ENCODE data around the gene DOCK8.

DOCK8 gene

DNA sequence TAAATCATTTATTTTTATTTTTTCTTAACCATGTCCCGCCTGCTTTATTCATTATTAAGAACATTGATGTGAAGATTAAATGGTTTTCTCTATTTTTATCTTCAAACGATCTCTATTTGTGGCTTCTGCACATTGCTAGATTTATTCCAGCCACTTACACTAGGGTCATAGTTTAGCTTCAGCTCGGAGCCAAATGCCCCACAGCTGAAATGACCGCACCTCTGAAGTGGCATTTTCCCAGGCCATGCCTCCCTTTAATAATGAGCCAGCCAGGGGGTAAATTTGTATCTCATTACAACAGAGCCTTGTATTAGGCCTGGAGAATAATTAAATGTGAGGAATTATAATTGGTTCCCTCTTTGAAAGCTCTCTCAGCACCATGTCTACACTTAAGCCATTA, 89.4 kb downstream of the DOCK8 start:
- in situ Hi-C loops (cut with HindIII; ENCODE audit: low sequenced_read_pairs), result no loop called here

DNA sequence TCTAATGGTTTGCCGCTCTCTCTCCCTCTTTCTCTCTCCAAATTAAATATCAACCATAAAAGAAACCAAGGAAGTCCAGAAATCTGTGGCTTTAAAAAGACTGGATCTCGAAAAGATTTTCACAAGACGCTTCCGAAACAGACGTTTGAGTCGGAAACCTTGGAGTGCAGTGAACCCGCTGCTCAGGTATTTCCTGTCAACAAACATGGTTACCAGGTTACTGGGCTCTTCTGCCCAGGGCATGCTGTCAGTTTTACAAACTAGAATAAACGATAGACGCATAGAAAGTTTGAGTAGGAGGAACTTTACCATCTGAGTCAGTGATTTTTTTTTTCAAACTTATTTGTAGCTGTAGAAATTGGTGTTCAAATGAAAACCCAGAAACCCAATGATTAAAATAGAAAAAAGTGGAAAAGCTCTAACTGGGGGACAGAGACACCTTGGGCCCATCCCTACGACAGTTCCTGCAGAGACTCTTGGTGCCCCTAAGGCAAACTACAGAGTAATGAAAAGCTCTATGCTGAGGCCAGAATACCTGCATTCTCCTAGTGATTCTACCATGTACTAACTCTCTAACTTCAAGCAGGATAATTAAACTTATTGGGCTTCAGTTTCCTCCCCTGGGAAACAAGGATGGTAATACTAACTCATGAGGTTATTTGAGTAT, 90.0 kb downstream of the DOCK8 start:
- in situ Hi-C loops (cut with HindIII; ENCODE audit: low sequenced_read_pairs), result no loop called here

DNA sequence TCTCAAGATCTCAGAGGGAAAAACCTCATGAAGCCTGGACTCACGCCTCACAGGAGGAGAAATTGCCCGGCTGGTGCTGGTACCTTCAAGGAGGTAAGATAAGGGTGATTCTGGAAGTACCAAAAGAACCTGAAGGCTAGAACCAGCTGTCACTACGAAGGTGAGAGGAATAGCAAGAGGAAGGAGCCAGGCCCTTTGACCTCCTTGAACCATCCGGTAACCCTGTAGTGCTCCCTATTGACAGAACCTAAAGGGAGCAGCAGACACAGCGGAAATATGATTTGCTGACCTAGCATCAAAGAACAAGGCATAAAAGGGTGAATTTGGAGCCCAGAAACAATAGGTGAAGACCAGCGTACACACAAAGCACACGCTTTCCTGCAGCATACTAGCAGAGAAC, 92.2 kb downstream of the DOCK8 start:
- in situ Hi-C loops (cut with HindIII; ENCODE audit: low sequenced_read_pairs), result no loop called here

DNA sequence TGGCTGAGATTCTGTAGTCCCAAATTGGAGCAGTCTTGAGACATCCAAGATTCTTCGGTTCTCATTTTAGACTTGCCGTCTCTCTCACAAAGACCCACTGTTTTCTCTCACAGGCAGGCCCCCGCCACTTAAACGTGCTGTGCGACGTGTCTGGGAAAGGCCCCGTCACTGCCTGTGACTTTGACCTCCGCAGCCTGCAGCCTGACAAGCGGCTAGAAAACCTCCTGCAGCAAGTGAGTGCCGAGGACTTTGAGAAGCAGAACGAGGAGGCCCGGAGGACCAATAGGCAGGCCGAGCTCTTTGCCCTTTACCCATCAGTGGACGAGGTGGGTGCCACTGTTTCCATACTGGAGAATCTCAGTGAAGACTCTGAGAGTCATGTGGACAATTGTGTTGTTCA, 97.2 kb downstream of the DOCK8 start:
- in situ Hi-C loops (cut with HindIII; ENCODE audit: low sequenced_read_pairs), result no loop called here

DNA sequence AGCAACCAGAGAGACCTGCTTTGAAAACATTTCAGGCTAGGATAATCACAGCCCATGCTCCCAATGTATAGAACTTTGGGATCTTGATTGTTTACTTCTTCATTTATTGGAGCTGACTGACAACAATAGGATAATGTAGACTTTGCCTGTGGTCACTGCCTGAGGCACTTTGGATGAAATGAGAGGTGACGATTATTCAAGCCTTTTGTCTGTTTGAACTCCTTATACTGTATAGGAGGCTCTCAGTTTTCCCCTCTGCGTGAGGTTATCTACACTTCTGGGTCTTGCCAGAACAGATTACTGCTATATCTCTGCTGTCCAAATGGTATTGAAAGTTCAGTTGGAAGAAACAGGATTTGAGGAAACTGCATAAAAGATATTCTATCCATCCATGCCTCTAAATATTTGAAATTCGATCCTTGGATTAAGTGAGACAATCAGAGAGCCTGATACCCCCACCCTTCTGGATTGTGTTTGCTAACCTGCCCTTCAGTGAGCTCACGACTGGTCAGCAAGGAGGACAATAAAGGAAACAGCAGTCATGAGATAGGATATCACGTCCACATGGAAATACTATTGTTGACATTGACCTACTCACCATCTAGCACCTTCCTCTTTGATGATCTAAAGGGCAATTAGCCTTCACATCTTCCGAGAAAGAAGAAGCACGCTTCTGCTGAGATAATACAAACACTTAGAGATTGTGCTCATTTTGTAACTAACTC, 98.1 kb downstream of the DOCK8 start:
- in situ Hi-C loops (cut with HindIII; ENCODE audit: low sequenced_read_pairs), result no loop called here

DNA sequence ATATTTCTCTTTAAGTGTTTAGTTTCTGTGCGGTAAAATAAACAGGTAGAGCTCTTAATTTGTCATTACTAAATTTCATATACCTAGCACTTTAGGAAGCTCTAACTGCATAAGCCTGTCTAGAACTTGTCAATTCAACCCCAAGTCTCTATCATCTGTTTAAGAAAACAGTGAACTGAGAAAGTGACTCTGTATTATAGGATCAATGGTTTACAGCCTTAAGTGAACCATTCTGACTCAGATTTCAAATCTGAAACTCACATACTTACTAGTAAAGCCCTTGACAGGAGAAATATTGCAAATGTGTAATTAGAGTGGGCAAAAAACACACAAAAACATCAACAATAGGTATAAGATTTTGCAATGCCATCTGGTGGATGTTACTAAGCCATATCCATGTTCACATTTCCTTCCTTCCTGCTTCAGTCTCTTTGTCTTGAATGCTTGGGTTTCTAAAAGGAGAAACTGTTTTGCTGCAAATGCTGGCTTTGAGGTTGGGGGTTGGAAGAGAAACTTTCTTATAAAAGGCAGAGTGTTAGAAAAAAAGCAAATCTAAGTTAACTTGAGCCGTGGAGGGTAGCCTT, 101.8 kb downstream of the DOCK8 start:
- in situ Hi-C loops (cut with HindIII; ENCODE audit: low sequenced_read_pairs), result no loop called here

DNA sequence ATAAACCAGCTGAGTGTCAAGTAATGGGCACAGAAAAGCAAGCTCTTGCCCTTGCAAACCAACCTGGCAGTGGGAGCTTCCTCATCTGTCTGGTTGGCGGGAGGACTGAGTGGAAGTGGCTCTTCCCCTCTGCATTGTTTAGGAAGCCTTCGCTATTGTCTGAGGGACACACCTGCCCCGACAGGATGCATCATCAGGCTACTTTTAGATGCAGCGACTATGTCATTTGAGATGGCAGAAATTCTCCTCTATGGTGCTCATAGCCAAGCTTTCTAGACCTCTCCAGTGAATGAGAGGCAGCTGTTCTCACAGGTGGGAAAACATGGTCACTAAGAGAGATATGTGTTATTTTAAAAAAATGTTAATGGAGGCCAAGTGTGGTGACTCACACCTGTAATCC, 104.0 kb downstream of the DOCK8 start:
- in situ Hi-C loops (cut with HindIII; ENCODE audit: low sequenced_read_pairs), result no loop called here

DNA sequence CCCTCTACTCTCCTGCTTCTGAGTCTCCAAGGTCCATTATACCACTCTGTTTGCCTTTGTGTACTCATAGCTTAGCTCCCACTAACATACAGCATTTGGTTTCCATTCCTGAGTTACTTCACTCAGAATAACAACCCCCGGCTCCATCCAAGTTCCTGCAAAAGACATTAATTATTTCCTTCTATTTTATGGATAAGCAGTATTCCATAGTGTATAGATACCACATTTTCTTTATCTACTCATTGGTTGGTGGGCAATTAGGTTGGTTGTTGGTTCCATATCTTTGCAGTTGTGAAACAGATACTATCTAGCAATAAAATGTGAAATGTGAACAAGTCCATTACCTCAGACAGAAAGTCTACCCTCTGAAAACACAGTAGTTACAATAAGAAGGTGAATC, 110.3 kb downstream of the DOCK8 start:
- in situ Hi-C loops (cut with HindIII; ENCODE audit: low sequenced_read_pairs), result no loop called here

DNA sequence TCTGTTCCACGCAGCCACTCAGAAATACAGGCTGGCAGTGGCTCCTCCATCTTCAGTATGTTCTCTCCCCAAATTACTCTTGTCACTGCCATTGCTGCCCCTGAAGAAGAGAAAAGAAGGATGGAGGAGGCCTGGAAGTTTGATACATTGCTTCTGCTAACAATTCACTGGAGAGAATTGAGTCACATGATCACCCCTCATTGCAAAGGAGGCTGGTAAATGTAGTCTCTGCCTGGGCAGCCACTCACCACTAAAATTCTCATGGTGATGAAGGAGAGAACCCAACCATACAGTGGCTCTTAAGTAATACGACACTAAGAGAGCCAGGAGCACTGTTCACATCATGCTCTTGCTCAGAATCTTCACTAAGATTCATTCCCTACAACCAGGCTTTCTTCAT, 112.0 kb downstream of the DOCK8 start:
- in situ Hi-C loops (cut with HindIII; ENCODE audit: low sequenced_read_pairs), result no loop called here

DNA sequence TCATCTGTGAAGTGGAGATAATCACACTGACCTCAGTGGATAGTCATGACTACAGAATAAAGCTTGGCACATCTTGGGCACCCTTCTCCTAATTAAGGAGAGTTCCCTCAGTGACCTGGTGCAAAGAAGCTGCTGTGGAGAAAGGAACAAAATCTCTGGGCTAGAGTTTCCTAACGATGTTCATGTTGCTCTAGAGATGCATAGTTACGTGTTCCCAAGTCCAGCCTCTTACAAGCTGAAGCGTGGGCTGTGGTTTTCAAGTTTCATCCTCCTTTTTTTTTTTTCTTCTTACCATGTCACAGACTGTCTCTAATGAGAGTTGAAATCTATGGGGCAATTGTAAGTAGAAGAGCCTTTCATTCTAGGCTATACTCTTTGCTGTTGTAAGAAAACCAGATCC, 113.8 kb downstream of the DOCK8 start:
- in situ Hi-C loops (cut with HindIII; ENCODE audit: low sequenced_read_pairs), result no loop called here

DNA sequence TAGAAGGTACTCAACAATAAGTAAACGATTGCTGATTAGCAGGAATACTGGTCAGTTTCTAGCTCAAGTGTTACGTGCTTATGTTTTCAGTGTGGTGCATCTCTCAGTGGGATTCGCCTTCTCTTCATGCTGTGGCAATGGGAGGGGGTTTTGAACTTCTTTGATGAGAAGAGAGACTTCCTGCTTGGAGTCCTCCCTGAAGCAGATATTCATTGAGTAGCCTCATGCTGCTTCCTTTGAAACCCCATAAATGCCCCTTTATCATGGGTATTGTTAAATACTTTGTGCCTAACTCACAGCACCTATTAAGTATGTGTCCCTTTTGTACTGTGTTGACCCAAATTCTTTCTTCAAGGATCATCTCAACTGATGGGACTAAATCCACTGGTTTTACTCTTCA, 116.5 kb downstream of the DOCK8 start:
- in situ Hi-C loops (cut with HindIII; ENCODE audit: low sequenced_read_pairs), result no loop called here

DNA sequence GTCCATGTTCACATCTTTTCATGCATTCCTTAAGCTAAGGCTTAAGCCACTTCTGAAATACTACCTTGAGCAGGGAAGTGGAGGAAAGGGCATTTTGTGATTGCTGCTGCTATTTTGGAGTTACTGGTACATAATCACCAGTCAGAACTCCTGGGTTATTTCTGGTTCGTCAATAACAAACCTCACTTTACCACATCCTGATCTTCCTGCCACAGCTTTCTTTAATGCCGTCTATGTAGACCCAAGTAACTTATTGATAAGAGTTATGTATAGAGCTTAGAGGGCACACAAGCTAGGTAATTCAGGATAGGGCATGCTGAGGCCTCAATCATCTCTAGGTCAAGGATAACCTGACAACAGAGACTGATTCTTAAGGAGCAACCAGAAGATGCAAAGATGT, 120.7 kb downstream of the DOCK8 start:
- in situ Hi-C loops (cut with HindIII; ENCODE audit: low sequenced_read_pairs), result no loop called here

DNA sequence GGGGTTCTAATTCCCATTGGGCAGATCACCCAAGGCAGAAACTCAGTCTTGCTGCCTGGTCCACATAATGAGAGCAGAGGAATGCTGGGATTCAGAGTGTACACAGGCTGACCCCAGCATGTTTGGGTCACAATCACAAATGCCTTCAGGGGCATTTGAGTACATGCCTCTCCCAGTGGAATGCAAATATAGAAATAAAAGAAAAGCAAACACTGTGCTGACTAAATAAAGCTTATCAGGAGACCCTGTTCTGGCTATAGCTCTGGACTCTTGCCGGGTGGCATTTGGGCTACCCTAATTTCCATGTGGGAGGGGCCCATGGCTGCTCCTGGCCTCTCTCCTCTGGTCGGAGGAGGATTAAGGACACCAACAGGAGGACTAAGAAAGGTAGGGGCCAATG, 121.4 kb downstream of the DOCK8 start:
- in situ Hi-C loops (cut with HindIII; ENCODE audit: low sequenced_read_pairs), result no loop called here

DNA sequence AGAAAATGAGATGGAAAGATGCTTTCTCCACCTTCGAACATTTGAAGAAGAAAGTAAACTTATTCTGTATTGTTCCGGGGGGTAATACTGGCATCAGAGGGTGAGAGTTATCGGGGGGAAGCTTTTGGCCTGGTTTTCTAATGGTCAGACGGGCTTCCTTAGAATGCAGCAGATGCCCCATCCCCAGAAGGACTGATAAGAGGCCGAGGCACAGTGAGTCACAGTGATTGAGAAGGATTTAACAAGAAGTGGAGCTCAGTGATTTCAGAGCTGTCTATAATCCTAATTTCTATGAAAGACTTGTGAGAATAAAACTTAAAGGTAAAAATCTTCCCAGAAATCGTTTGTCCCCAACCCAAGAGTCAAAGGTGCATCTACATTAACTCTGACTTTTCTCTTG, 123.9 kb downstream of the DOCK8 start:
- in situ Hi-C loops (cut with HindIII; ENCODE audit: low sequenced_read_pairs), result no loop called here

DNA sequence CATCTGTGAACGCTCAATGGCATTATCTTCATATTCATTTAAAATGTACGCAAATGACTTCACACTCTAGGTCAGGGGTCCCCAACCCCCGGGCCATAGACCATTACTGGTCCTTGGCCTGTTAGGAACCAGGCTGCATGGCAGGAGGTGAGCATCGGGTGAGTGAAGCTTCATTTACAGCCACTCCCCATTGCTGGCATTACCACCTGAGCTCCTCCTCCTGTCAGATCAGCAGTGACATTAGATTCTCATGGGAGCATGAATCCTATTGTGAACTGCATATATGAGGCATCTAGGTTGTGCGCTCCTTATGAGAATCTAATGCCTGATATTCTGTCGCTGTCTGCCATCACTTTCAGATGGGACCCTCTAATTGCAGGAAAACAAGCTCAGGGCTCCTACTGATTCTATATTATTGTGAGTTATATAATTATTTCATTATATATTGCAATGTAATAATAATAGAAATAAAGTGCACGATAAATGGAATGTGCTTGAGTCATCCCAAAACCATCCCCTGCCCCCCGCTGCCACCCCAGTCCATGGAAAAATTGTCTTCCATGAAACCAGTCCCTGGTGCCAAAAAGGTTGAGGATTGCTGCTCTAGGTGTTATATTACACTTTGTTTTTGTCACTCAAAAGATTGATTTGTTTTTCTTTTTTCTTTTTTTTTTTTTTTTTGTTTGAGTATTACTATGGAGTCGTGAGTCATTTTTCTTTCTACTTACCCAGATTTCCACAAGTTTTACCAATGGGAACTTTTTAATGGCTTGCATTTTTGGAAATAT, 127.2 kb downstream of the DOCK8 start:
- in situ Hi-C loops (cut with HindIII; ENCODE audit: low sequenced_read_pairs), result no loop called here

DNA sequence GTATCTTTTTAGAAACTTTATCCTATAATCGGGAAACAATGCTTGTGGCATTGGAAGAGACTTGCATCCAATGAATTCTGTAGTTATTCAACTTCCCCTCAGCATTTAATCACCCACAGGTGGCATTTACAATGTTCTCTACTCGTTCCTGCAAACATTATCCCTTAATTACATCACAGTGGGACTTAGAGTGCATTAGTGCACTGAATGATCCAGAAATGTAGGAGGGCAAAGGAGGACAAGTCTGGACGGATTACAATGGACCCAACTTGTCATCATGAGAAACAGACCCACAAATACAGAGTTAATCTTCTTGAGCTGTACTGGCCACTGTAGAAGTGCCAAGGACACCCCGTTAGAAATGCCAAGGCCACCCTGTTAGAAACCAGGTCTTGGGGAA, 129.1 kb downstream of the DOCK8 start:
- in situ Hi-C loops (cut with HindIII; ENCODE audit: low sequenced_read_pairs), result no loop called here

DNA sequence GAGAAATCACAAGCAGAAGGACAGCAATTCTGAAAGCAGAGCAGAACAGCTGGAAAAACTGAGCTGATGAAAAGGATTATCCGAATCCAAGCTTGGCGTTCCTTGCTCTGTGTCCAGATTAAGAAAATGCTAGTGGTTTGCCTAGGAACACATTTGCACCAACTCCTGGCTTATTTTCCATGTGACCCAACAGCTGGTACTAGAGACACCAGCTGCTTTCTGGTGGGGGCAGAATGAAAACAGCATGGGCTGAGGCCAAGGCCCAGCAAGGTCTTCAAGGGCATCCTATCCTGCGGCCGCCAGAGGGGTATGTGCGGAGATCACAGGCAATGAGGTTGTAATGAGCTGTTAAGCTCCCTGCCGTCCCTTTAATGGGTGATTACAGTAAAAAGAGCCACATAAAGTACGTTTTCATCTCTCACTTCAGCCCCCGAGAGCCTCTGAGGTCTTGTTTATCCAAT, 131.5 kb downstream of the DOCK8 start:
- in situ Hi-C loops (cut with HindIII; ENCODE audit: low sequenced_read_pairs), result loop anchor here (5.0 kb wide), 1 partner anchor 106 kb away; no protein-coding TSS in a partner anchor

DNA sequence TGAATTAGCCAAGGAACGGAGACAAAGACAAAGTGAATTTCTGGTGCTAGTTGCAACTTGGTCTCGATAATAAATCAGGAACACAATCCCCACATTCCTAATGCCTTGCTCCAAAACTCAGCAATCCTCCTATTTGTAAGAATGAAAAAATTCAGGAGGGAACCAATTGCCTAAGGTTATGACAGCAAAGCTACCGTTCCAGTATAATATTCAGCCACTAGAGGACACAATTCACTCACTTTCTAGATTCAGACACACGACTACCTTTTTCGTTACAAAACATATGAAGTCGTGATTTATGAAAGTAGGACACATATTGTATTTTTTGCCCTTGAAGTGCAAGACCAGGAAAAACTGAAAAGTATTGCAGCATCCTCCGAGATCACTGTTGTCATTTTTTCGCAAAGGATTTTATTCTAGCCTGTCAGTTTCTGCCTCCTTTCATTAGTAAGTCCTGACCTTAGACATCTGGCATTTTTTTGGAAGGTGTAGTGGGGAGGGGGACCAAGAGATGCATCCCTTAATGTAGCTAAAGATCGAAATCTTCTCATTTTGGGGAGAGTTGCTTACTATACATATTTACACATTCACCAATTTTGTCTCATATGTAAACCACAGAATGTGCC, 133.1 kb downstream of the DOCK8 start:
- in situ Hi-C loops (cut with HindIII; ENCODE audit: low sequenced_read_pairs), result loop anchor here (5.0 kb wide), 1 partner anchor 105 kb away; no protein-coding TSS in a partner anchor

DNA sequence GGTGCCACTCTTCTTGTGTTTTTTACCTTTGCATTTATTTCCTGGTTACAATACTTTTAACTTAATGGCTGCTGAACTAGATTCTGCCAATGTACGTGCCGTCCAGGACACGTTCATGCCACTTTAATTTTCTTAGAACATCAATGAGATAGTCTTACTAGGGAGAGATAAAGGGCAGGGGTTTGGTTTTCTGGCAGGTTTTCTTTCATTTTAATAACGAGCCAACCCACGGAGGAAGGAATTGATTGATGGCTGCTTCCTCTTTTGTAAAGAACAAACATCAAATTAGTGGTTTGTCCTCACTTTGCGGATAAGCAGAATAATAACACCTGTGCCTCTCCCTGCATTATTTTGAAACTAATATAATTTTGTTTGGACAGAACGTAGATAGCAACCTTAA, 135.7 kb downstream of the DOCK8 start:
- in situ Hi-C loops (cut with HindIII; ENCODE audit: low sequenced_read_pairs), result no loop called here

DNA sequence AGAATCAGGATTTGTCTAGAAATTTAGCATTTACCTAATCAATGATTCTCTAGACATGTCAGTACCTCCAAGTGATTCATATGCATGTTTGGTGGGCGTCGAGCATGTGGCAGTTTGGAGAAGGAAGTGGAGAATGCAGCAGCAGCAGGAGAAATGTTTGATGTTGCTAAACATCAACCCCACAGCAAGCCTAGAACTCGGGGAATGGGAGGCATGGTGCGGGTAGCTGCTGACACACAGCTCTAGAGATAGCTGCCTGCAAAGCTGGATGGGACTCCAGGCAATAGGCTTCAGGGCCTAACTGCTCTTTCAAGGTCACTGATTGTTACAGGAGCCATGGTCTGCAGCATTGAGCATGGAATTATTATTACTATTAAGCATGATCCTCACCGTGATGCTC, 137.3 kb downstream of the DOCK8 start:
- in situ Hi-C loops (cut with HindIII; ENCODE audit: low sequenced_read_pairs), result no loop called here

DNA sequence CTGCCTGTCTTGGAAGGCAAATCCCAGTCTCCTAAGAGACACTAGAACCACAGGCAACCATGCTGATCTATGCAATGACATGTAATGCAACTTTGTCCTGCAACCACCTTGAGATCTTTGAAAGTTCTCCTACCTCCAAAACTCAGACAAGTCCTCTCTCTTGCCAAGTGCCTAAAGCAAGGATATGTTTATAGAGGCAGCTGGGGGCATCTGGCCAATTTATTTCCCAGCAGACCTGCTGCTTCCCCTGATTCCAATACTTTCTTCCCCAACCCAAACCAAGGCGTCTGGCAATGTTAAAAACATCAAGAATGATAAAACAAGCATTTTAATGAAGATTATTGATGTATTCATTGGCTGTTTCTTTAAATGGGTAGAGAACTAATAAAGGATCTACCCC, 138.4 kb downstream of the DOCK8 start:
- in situ Hi-C loops (cut with HindIII; ENCODE audit: low sequenced_read_pairs), result no loop called here
